Hepatocyte (in vitro differentiated cells): ENCODE results near the gene PLCD3. TPM values are rescaled to one million over a fixed set of nuclear protein-coding genes. Genes with fewer than 3 reads are reported as not detected.

Experiments used
- DNase-seq: peaks from one replicate; pipeline ENCODE4 v3.0.0-alpha.2; 2016; ENCODE audit warnings: low spot score
- H2AFZ ChIP-seq: fragments of 200-600 bp; sonication (generic); 2 replicates; pipeline ENCODE4 v1.6.0; 2016; ENCODE audit warnings: antibody characterized with exemption, mild to moderate bottlenecking
- H3K27ac ChIP-seq: fragments of 200-600 bp; sonication (generic); 2 replicates; pipeline ENCODE4 v1.5.1; 2016; ENCODE audit warnings: mild to moderate bottlenecking
- H3K27me3 ChIP-seq: fragments of 200-600 bp; sonication (generic); 2 replicates; pipeline ENCODE4 v1.6.1; 2016
- H3K36me3 ChIP-seq: fragments of 200-600 bp; sonication (generic); replicated peaks from 2 replicates; pipeline ENCODE4 v1.5.1; 2016; ENCODE audit warnings: low read depth; ENCODE audit not compliant: insufficient read depth
- H3K4me1 ChIP-seq: fragments of 200-600 bp; sonication (generic); 2 replicates; pipeline ENCODE4 v1.5.1; 2016; ENCODE audit warnings: mild to moderate bottlenecking, moderate library complexity; ENCODE audit not compliant: insufficient read depth
- H3K4me2 ChIP-seq: fragments of 200-600 bp; sonication (generic); 2 replicates; pipeline ENCODE4 v1.6.0; 2016
- H3K4me3 ChIP-seq: fragments of 200-600 bp; sonication (generic); 2 replicates; pipeline ENCODE4 v1.5.1; 2016; ENCODE audit warnings: mild to moderate bottlenecking
- H3K79me2 ChIP-seq: fragments of 200-600 bp; sonication (generic); 2 replicates; pipeline ENCODE4 v1.6.0; 2017; ENCODE audit warnings: mild to moderate bottlenecking
- H3K9me2 ChIP-seq: fragments of 200-600 bp; sonication (generic); replicated peaks from 2 replicates; pipeline ENCODE4 v1.6.0; 2017; ENCODE audit warnings: mild to moderate bottlenecking; ENCODE audit not compliant: insufficient read depth
- H3K9me3 ChIP-seq: fragments of 200-600 bp; sonication (generic); 2 replicates; pipeline ENCODE4 v1.5.1; 2016; ENCODE audit warnings: low read depth, mild to moderate bottlenecking
- H4K20me1 ChIP-seq: fragments of 200-600 bp; sonication (generic); 2 replicates; pipeline ENCODE4 v1.6.0; 2016; ENCODE audit warnings: mild to moderate bottlenecking; ENCODE audit not compliant: insufficient read depth, poor library complexity, severe bottlenecking
- CTCF ChIP-seq: fragments of 200-600 bp; sonication (generic); IDR thresholded peaks from 2 replicates; pipeline ENCODE4 v1.5.1; 2016; ENCODE audit warnings: antibody characterized with exemption, mild to moderate bottlenecking; ENCODE audit not compliant: poor library complexity
- EZH2 ChIP-seq: fragments of 200-600 bp; sonication (generic); IDR thresholded peaks from 2 replicates; pipeline ENCODE4 v1.6.1; 2016; ENCODE audit warnings: antibody characterized with exemption, mild to moderate bottlenecking, borderline replicate concordance
- EZH2phosphoT487 ChIP-seq: fragments of 200-600 bp; sonication (generic); IDR thresholded peaks from one replicate; pipeline ENCODE4 v1.6.1; 2018; ENCODE audit warnings: antibody characterized with exemption, mild to moderate bottlenecking, low read depth, moderate library complexity; ENCODE audit not compliant: unreplicated experiment, severe bottlenecking
- WGBS: methylation state at CpG from one replicate; pipeline ENCODE4 v1.1.6; 2016; ENCODE audit warnings: low lambda C conversion rate; ENCODE audit errors: missing lambda C conversion rate; 5-methylcytosine and 5-hydroxymethylcytosine counted together
- polyA plus RNA-seq: library from polyadenylated mRNA; unstranded; fragments of >200 nt; fragmentation: Nextera tagmentation; extraction: Ambion mirVana; gene quantifications from 2 replicates; pipeline ENCODE4 v1.2.1, GENCODE V29; 2016
- total RNA-seq: library from RNA; depleted of rRNA; stranded (reverse); fragments of >200 nt; gene quantifications from 2 replicates; pipeline ENCODE4 v1.2.3, GENCODE V29; 2014

PLCD3 gene, protein sequence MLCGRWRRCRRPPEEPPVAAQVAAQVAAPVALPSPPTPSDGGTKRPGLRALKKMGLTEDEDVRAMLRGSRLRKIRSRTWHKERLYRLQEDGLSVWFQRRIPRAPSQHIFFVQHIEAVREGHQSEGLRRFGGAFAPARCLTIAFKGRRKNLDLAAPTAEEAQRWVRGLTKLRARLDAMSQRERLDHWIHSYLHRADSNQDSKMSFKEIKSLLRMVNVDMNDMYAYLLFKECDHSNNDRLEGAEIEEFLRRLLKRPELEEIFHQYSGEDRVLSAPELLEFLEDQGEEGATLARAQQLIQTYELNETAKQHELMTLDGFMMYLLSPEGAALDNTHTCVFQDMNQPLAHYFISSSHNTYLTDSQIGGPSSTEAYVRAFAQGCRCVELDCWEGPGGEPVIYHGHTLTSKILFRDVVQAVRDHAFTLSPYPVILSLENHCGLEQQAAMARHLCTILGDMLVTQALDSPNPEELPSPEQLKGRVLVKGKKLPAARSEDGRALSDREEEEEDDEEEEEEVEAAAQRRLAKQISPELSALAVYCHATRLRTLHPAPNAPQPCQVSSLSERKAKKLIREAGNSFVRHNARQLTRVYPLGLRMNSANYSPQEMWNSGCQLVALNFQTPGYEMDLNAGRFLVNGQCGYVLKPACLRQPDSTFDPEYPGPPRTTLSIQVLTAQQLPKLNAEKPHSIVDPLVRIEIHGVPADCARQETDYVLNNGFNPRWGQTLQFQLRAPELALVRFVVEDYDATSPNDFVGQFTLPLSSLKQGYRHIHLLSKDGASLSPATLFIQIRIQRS
- total RNA-seq: 49.2 and 69.7 TPM in 2 replicates
- 35.7 and 41.8 TPM in 2 replicates for polyA plus RNA-seq

DNA sequence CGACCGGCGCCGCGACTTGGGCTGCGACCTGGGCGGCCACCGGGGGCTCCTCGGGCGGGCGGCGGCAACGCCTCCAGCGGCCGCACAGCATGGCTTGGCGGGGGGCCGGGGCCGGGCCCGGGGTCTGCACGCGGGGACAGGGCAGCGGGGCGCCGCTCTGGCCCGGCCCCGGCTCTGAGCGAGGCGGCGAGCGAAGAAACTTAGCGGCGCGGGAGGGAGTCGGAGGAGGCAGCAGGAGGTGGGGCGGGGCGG is at the start of gene PLCD3:
PLCD3 (minus strand) TSS at position 196 of the 252 bp plus-strand sequence; CDS start at position 91, 105 bp downstream.
- Histone ChIP-seq H2AFZ (peak within 1 kb of the TSS; percentile 98), H3K79me2 (peaks cover 38% of the 10 kb centered on the region)
- DNase-seq: no peak

GRCh38 chr17:45177563-45177962 is 45.2 kb upstream of the PLCD3 start:
- Histone ChIP-seq H3K4me3 (no peak overlapping the region), H3K79me2 (no peaks in the 10 kb centered on the region), H3K4me2 (no peak overlapping the region), H3K4me1 (peaks cover 18% of the 10 kb centered on the region), H3K27me3 (no peaks in the 10 kb centered on the region), H3K27ac (no peak overlapping the region), H3K36me3 (no peaks in the 10 kb centered on the region), H3K9me2 (no peaks in the 10 kb centered on the region), H2AFZ (no peak overlapping the region), H3K9me3 (no peaks in the 10 kb centered on the region), H4K20me1 (no peaks in the 10 kb centered on the region)
- no peak for TF ChIP-seq EZH2phosphoT487
- no peak for TF ChIP-seq EZH2
- TF ChIP-seq CTCF: no peak
- DNase-seq: no peak
- 87% methylated on average over 7 of the region's 7 CpGs for WGBS

More for the DNA sequence above, at the start of gene PLCD3:
- WGBS: 0% methylated on average over 14 of the region's 36 CpGs
- Histone ChIP-seq H4K20me1 (no peaks in the 10 kb centered on the region), H3K9me3 (no peaks in the 10 kb centered on the region), H3K27me3 (no peaks in the 10 kb centered on the region), H3K4me2 (peak within 1 kb of the TSS; percentile 100), H3K27ac (peak within 1 kb of the TSS; percentile 100), H3K4me1 (peaks cover 51% of the 10 kb centered on the region), H3K9me2 (no peaks in the 10 kb centered on the region), H3K4me3 (peak within 1 kb of the TSS; percentile 96), H3K36me3 (no peaks in the 10 kb centered on the region)
- no peak for TF ChIP-seq CTCF
- no peak for TF ChIP-seq EZH2
- TF ChIP-seq EZH2phosphoT487: no peak

GRCh38 chr17:45175759-45176115 is 43.4 kb upstream of the PLCD3 start:
- Histone ChIP-seq H3K4me3 (no peak overlapping the region), H3K27me3 (no peaks in the 10 kb centered on the region)
- DNase-seq: no peak

More at GRCh38 chr17:45175759-45176115, 43.4 kb upstream of the PLCD3 start:
- H4K20me1 ChIP-seq: no peaks in the 10 kb centered on the region
- H3K9me3 ChIP-seq: no peaks in the 10 kb centered on the region
- TF ChIP-seq CTCF (no peak), EZH2phosphoT487 (no peak), EZH2 (no peak)
- no peaks in the 10 kb centered on the region for H3K9me2 ChIP-seq
- H2AFZ ChIP-seq: no peak overlapping the region
- H3K27ac ChIP-seq: peak overlapping the region; percentile 73
- 69% methylated on average over 3 of the region's 3 CpGs for WGBS
- H3K4me2 ChIP-seq: peak overlapping the region; percentile 34
- H3K79me2 ChIP-seq: no peaks in the 10 kb centered on the region
- H3K36me3 ChIP-seq: no peaks in the 10 kb centered on the region
- peaks cover 36% of the 10 kb centered on the region for H3K4me1 ChIP-seq
